CD4-positive, alpha-beta T cell treated with Interleukin-1 beta for 1 hour (primary cell): ENCODE measurements around the gene ELF1.
"Not testable (repeated sequence)": the region's sequence is repeated elsewhere in the genome, so short reads cannot be mapped to it uniquely, and the experiment has no call there.

Experiments
- DNase-seq, 2 donors: peaks; one replicate each; pipeline ENCODE4 v3.0.0-alpha.2; 2020 to 2022

Gene ELF1

GRCh38 chr13:40980461-40980860, 38.7 kb downstream of the ELF1 start:
- DNase-seq = peak in 1 of 2 donors; percentile 62

GRCh38 chr13:40979232-40979631, 39.9 kb downstream of the ELF1 start:
- peak in 1 of 2 donors; percentile 29 for DNase-seq

- DNase-seq = not testable (repeated sequence)
Observed at GRCh38 chr13:40978109-40978508, 41.0 kb downstream of the ELF1 start.

- no peak for DNase-seq
Observed at GRCh38 chr13:40975441-40975840, 43.7 kb downstream of the ELF1 start.

- peak; percentile 47 to 75 for DNase-seq
Observed at GRCh38 chr13:40974460-40975407, 44.4 kb downstream of the ELF1 start.

- DNase-seq = peak in 1 of 2 donors; percentile 29
Observed at GRCh38 chr13:40973409-40973808, 45.7 kb downstream of the ELF1 start.

- no peak for DNase-seq
Observed at GRCh38 chr13:40971321-40971720, 47.8 kb downstream of the ELF1 start.

- DNase-seq = no peak
Observed at GRCh38 chr13:40970803-40971202, 48.3 kb downstream of the ELF1 start.

- DNase-seq = peak; percentile 28 to 39
Observed at GRCh38 chr13:40969169-40969901, 49.8 kb downstream of the ELF1 start.

- no peak for DNase-seq
Observed at GRCh38 chr13:40968416-40969000, 50.6 kb downstream of the ELF1 start.

- no peak for DNase-seq
Observed at GRCh38 chr13:40966298-40966697, 52.8 kb downstream of the ELF1 start.

GRCh38 chr13:40963927-40964326, 55.2 kb downstream of the ELF1 start:
- no peak for DNase-seq

- DNase-seq = no peak
Observed at GRCh38 chr13:40961826-40962225, 57.3 kb downstream of the ELF1 start.

- DNase-seq = no peak
Observed at GRCh38 chr13:40961214-40961613, 57.9 kb downstream of the ELF1 start.

- DNase-seq = no peak
Observed at GRCh38 chr13:40960716-40961115, 58.4 kb downstream of the ELF1 start.

- no peak for DNase-seq
Observed at GRCh38 chr13:40958655-40959054, 60.5 kb downstream of the ELF1 start.

GRCh38 chr13:40946485-40946884, 72.6 kb downstream of the ELF1 start:
- no peak for DNase-seq

GRCh38 chr13:40943073-40943472, 76.0 kb downstream of the ELF1 start:
- DNase-seq = no peak

GRCh38 chr13:40941581-40941980, 77.5 kb downstream of the ELF1 start:
- DNase-seq = no peak

GRCh38 chr13:40940841-40941240, 78.3 kb downstream of the ELF1 start:
- no peak for DNase-seq

GRCh38 chr13:40933508-40934204, 85.5 kb downstream of the ELF1 start:
- peak in 1 of 2 donors; percentile 31 for DNase-seq

GRCh38 chr13:40932252-40932651, 86.9 kb downstream of the ELF1 start:
- DNase-seq = no peak

GRCh38 chr13:40931719-40932118, 87.4 kb downstream of the ELF1 start:
- no peak for DNase-seq
